NOMO-1 treated with DMSO at 0.1 percent for 48 hours (cell line): ENCODE results near the gene RHOF.
A peak's percentile ranks its signal among the peaks of the same experiment; 100 is the strongest.

Experiments
- DNase-seq: peaks from one replicate; lab custom pipeline; 2025; ENCODE audit not compliant: unreplicated experiment; lab: John Stamatoyannopoulos, UW

Gene RHOF

GRCh38 chr12:121820056-121820455 is 26.6 kb upstream of the RHOF start:
- no peak for DNase-seq

DNA sequence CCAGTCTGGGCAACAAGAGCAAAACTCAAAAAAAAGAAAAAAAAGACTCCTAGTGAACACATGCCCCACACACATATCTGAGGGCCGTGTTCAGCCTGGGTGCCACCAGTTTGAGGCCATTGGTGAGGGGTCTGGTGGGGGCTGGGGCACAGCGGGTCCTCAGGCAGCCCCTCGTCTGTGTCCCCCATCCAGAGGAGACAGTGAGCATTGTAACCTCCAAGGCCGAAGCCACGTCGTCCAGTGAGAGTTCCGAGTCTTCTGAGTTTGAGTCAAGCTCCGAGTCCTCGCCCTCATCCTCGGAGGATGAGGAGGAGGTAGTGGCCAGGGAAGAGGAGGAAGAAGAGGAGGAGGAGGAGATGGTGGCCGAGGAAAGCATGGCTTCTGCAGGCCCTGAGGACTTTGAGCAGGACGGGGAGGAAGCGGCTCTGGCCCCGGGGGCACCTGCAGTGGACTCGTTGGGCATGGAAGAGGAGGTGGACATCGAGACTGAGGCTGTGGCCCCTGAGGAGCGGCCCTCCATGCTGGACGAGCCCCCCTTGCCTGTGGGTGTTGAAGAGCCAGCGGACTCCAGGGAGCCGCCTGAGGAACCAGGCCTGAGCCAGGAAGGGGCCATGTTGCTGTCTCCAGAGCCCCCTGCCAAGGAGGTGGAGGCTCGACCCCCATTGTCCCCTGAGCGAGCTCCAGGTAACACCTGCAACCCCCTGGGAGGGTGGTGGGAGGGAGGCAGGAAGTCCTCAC is 25.9 kb upstream of the RHOF start:
- no peak for DNase-seq

- no peak for DNase-seq
Measured at GRCh38 chr12:121817648-121818043, 24.2 kb upstream of the RHOF start.

DNA sequence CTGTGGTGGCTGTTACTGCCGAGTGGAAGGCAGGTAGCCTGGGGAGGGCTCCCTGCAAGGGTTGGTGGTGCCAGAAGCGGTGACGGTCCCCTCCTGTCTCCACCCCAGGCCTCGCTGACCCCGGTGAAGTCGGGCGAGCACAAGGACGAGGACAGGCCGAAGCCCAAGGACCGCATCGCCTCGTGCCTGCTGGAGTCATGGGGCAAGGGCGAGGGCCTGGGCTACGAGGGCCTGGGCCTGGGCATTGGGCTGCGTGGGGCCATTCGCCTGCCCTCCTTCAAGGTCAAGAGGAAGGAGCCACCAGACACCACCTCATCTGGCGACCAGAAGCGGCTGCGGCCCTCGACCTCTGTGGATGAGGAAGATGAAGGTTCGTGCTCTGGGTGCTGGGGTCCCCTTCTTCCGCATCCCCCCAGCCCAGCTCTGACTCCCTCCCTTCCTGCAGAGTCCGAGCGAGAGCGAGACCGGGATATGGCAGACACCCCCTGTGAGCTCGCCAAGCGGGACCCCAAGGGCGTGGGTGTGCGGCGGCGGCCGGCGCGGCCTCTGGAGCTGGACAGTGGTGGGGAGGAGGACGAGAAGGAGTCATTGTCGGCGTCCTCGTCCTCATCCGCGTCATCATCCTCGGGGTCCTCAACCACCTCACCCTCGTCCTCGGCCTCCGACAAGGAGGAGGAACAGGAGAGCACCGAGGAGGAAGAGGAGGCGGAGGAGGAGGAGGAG is 23.6 kb upstream of the RHOF start:
- no peak for DNase-seq

DNA sequence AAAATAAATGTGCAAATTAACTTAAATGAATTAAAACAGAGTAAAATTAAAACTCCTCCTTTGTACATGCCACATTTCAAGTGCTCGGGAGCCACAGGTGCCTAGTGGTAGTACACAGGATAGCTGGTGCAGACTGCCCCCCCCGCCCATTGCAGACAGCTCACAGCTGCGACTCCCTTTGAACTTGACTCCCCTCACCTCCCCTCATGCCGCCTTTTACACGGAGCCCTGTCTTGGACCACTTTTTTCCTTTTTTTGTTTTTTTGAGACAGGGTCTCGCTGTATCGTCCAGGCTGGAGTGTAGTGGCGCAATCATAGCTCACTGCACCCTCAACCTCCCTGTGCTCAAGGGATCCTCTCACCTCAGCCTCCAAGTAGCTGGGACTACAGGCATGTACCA is 21.8 kb upstream of the RHOF start:
- DNase-seq: no peak

- no peak for DNase-seq
Measured at GRCh38 chr12:121814429-121815119, 21.1 kb upstream of the RHOF start.

DNA sequence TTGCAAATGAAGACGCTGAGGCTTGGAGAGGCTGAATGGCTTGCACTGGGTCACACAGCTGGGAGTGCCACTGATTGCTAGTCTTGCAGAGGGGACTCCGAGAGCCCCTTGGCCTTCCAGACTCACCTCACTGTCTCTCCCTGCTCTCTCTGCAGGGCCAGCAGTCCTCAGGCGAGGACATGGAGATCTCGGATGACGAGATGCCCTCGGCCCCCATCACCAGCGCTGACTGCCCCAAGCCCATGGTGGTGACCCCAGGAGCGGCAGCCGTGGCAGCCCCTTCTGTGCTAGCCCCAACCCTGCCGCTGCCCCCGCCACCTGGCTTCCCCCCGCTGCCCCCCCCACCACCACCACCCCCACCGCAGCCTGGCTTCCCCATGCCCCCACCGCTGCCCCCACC is 20.5 kb upstream of the RHOF start:
- no peak for DNase-seq

GRCh38 chr12:121812921-121813896 is 19.7 kb upstream of the RHOF start:
- DNase-seq: peak; percentile 37

GRCh38 chr12:121812320-121812871 is 18.9 kb upstream of the RHOF start:
- peak; percentile 47 for DNase-seq

- peak; percentile 60 for DNase-seq
Measured at GRCh38 chr12:121811434-121812319, 18.2 kb upstream of the RHOF start.

DNA sequence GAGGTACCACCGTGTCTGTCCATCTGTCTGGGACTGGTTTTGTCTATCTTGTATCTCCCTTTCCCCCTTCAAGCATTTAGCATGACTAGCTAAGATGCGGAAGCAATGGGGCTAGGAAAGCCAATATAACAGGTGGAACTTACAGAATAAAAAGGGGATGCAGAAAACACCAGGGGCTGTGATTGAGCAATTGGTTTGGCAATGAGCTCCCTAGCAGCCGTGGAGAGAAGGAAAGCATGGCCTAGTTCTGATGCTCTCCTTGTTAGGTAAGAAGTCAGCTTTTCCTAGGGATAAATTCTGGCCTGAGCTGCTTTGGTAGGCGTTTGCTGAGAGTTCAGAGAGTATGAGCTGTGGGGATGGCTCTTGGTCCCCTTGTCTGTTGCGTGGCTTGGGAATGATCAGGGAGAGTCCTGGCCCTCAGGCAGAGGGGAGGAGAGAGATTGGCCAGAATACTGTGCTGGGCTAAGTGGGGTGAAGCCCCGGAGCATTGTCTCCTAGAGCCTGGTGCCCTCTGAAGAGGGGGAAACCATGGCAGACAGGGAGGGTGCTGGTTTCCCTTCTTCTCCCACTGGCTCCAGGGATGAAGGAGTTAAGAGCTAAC is 17.4 kb upstream of the RHOF start:
- DNase-seq: no peak

- DNase-seq: no peak
Measured at GRCh38 chr12:121810234-121810817, 16.8 kb upstream of the RHOF start.

DNA sequence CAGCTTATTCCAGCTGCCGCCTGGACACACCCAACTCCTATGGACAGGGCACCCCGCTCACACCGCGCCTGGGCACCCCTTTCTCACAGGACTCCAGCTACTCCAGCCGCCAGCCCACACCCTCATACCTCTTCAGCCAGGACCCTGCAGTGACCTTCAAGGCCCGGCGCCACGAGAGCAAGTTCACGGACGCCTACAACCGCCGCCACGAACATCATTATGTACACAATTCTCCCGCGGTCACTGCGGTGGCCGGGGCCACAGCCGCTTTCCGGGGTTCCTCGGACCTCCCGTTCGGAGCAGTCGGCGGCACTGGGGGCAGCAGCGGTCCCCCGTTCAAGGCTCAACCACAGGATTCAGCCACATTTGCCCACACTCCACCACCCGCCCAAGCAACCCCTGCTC is 16.2 kb upstream of the RHOF start:
- no peak for DNase-seq

GRCh38 chr12:121808623-121809022 is 15.1 kb upstream of the RHOF start:
- no peak for DNase-seq

DNA sequence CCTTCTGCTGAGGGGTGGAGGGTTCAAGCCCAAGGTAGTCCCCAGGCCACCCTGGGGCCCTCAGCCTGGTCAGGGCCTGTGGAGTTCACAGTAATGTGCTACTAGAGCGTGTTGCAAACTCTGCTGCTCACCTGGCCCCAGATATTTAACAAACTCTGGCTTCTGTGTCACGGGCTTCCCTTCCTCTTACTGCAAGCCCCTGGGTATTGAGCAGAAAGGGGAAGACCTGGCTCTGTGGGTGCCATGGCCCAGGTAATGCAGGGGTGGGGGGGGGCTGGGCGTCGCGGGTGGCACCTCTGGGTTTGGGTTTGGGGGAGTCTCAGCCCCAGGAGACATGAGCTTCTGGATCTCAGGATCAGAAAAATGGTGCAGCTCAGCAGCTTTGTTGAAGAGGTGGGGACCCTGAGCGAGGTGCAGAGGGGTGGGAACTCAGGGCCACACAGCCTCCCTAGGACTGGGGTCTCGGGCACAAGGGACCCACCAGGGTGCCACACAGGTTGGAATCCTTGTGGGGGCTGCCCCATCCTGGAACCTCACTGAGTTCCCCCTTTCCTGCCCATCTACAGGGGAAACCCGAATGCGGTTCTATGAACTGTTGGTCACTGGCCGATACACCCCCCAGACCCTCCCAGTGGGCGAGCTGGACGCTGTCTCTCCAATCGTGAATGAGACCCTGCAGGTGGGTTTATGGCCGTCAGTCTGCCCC is 14.3 kb upstream of the RHOF start:
- DNase-seq: no peak

- DNase-seq: no peak
Measured at GRCh38 chr12:121806546-121807423, 13.3 kb upstream of the RHOF start.

GRCh38 chr12:121806009-121806545 is 12.6 kb upstream of the RHOF start:
- DNase-seq: no peak
